CD14-positive monocyte (primary cell): ENCODE data around the gene ITPRIPL1. TPM values are rescaled to one million over a fixed set of nuclear protein-coding genes. Genes with fewer than 3 reads are reported as not detected.

Experiments
- DNase-seq, 3 donors: peaks; one replicate each; pipeline ENCODE4 v3.0.0-alpha.2; 2011 to 2022
- H2AFZ ChIP-seq: 2 replicates; pipeline ENCODE4 v1.6.0; 2012; ENCODE audit warnings: mild to moderate bottlenecking, low read depth, low read length, inconsistent platforms; ENCODE audit not compliant: insufficient read depth, poor library complexity, severe bottlenecking
- H3K27ac ChIP-seq, 2 donors: 1 replicate in 1 of 2; 2 replicates in 1 of 2; pipeline ENCODE4 v1.5.1; 2012 to 2013; ENCODE audit warnings: low read length in 2 of 2, control low read depth in 1 of 2, inconsistent platforms in 1 of 2, low read depth in 1 of 2, mild to moderate bottlenecking in 1 of 2
- H3K27me3 ChIP-seq, 2 donors: one replicate each; pipeline versions ENCODE4 v1.6.0 to v1.6.1; 2011 to 2013; ENCODE audit warnings: low read length in 2 of 2; ENCODE audit not compliant: control insufficient read depth in 2 of 2, insufficient read depth in 2 of 2
- H3K36me3 ChIP-seq, 2 donors: replicated peaks in 1 of 2; 1 replicate in 1 of 2; 2 replicates in 1 of 2; pipeline versions ENCODE4 v1.5.1 to v1.6.1; 2012 to 2013; ENCODE audit warnings: low read length in 2 of 2, control low read depth in 1 of 2, inconsistent platforms in 1 of 2, mild to moderate bottlenecking in 1 of 2; ENCODE audit not compliant: insufficient read depth in 2 of 2, control insufficient read depth in 1 of 2
- H3K4me1 ChIP-seq, 2 donors: 1 replicate in 1 of 2; 2 replicates in 1 of 2; pipeline versions ENCODE4 v1.5.1 to v1.6.1; 2012 to 2013; ENCODE audit warnings: low read length in 2 of 2, control low read depth in 1 of 2, inconsistent platforms in 1 of 2, mild to moderate bottlenecking in 1 of 2, moderate library complexity in 1 of 2; ENCODE audit not compliant: insufficient read depth in 2 of 2, control insufficient read depth in 1 of 2
- H3K4me2 ChIP-seq: replicated peaks from 2 replicates; pipeline ENCODE3; 2012; ENCODE audit warnings: low read length, moderate library complexity, mild to moderate bottlenecking; ENCODE audit not compliant: poor library complexity, severe bottlenecking; ENCODE audit errors: extremely low read depth
- H3K4me3 ChIP-seq, 3 experiments: fragments of 200-600 bp in 1 of 3; sonication (generic) in 1 of 3; replicated peaks in 1 of 3; 1 replicate in 2 of 3; 2 replicates in 1 of 3; pipeline ENCODE4 v1.5.1; 2011 to 2013; ENCODE audit warnings: low read length in 3 of 3, mild to moderate bottlenecking in 3 of 3, control low read depth in 2 of 3, low read depth in 2 of 3, inconsistent platforms in 1 of 3, moderate library complexity in 1 of 3
- H3K79me2 ChIP-seq: 2 replicates; pipeline ENCODE4 v1.6.0; 2012; ENCODE audit warnings: mild to moderate bottlenecking, control low read depth, inconsistent platforms, low read length, moderate library complexity; ENCODE audit not compliant: insufficient read depth
- H3K9ac ChIP-seq: 2 replicates; pipeline ENCODE4 v1.6.0; 2017; ENCODE audit warnings: low read length, mild to moderate bottlenecking; ENCODE audit not compliant: insufficient read depth, poor library complexity, severe bottlenecking
- H3K9me3 ChIP-seq, 2 donors: replicated peaks in 1 of 2; 1 replicate in 1 of 2; 2 replicates in 1 of 2; pipeline versions ENCODE4 v1.5.1 to v1.6.1; 2012 to 2013; ENCODE audit warnings: low read length in 2 of 2, control low read depth in 1 of 2; ENCODE audit not compliant: control insufficient read depth in 1 of 2, insufficient read depth in 1 of 2
- H4K20me1 ChIP-seq: 2 replicates; pipeline ENCODE4 v1.6.0; 2012; ENCODE audit warnings: mild to moderate bottlenecking, low read length, control low read depth, moderate library complexity; ENCODE audit not compliant: insufficient read depth
- H3K27ac Mint-ChIP-seq, 7 donors: one replicate each; pipeline ENCODE4 v1.8.0; 2020; ENCODE audit warnings: mild to moderate bottlenecking in 7 of 7, mixed read lengths in 7 of 7, moderate library complexity in 6 of 7, inconsistent platforms in 2 of 7
- H3K27me3 Mint-ChIP-seq, 3 donors: one replicate each; pipeline ENCODE4 v1.8.0; 2021 to 2022; ENCODE audit warnings: low read depth in 3 of 3, mild to moderate bottlenecking in 3 of 3, mixed read lengths in 3 of 3, moderate library complexity in 3 of 3, inconsistent platforms in 1 of 3
- H3K36me3 Mint-ChIP-seq, 2 donors: one replicate each; pipeline ENCODE4 v1.8.0; 2020; ENCODE audit warnings: mixed read lengths in 2 of 2, inconsistent platforms in 1 of 2, mild to moderate bottlenecking in 1 of 2
- H3K4me1 Mint-ChIP-seq: one replicate; pipeline ENCODE4 v1.8.0; 2020; ENCODE audit warnings: mild to moderate bottlenecking, mixed read lengths
- H3K4me3 Mint-ChIP-seq, 2 donors: one replicate each; pipeline ENCODE4 v1.8.0; 2020; ENCODE audit warnings: mild to moderate bottlenecking in 2 of 2, mixed read lengths in 2 of 2, moderate library complexity in 1 of 2
- H3K9me3 Mint-ChIP-seq, 7 donors: one replicate each; pipeline ENCODE4 v1.8.0; 2020 to 2022; ENCODE audit warnings: mixed read lengths in 7 of 7, mild to moderate bottlenecking in 6 of 7, moderate library complexity in 6 of 7, inconsistent platforms in 2 of 7
- WGBS: methylation state at CpG from one replicate; pipeline ENCODE4 v1.1.5; 2013; ENCODE audit warnings: missing lambda C conversion rate; ENCODE audit not compliant: insufficient coverage; 5-methylcytosine and 5-hydroxymethylcytosine counted together
- intact Hi-C, 2 donors: fragments of 100-400 bp; cut with micrococcal nuclease; formaldehyde crosslinking; loops; one replicate each; pipeline versions ENCODE4 v1.15.0 to v1.15.1; 2023
- polyA minus RNA-seq: library from RNA; depleted of rRNA, polyadenylated mRNA; stranded (reverse); fragments of >200 nt; gene quantifications from 2 replicates; pipeline ENCODE4 v1.2.3, GENCODE V29; 2012
- polyA plus RNA-seq, 3 donors: library from polyadenylated mRNA; depleted of rRNA in 1 of 3; unstranded in 2 of 3; stranded (reverse) in 1 of 3; fragments of 300-500 nt in 2 of 3; fragments of >200 nt in 1 of 3; fragmentation: Illumina TruSeq in 2 of 3; gene quantifications; 1 replicate in 2 of 3; 2 replicates in 1 of 3; pipeline ENCODE4 v1.2.3, GENCODE V29; 2012 to 2021
- total RNA-seq, 12 experiments: library from RNA in 1 of 12; stranded (reverse) in 1 of 12; fragments of 120-200 nt in 1 of 12; gene quantifications; one replicate each; pipeline ENCODE4 v1.2.4 and lab custom pipeline; 2013 to 2026; ENCODE audit warnings: mixed read lengths in 6 of 12, inconsistent platforms in 1 of 12
- TF ChIP-seq, protein P1 (sequence below): fragments of 200-600 bp; IDR thresholded peaks from one replicate; pipeline ENCODE4 v1.8.0; 2022; ENCODE audit warnings: antibody characterized with exemption, mild to moderate bottlenecking

Gene ITPRIPL1, protein sequence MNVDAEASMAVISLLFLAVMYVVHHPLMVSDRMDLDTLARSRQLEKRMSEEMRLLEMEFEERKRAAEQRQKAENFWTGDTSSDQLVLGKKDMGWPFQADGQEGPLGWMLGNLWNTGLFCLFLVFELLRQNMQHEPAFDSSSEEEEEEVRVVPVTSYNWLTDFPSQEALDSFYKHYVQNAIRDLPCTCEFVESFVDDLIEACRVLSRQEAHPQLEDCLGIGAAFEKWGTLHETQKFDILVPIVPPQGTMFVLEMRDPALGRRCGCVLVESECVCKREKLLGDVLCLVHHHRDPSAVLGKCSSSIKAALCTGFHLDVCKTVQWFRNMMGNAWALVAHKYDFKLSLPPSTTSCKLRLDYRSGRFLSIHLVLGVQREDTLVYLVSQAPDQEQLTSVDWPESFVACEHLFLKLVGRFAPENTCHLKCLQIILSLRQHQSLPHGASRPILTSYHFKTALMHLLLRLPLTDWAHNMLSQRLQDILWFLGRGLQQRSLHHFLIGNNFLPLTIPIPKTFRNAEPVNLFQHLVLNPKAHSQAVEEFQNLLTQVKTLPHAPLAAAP
- 0.31 TPM for total RNA-seq (2013)
- polyA plus RNA-seq, result under 1 TPM; 0.18 to 0.50 (median 0.39) TPM
- polyA minus RNA-seq, result 0.42 and 0.48 TPM in 2 replicates
- 0 to 2.6 (median 0.14) reads per million in 11 experiments for total RNA-seq (lab: John Stamatoyannopoulos, UW)

DNA sequence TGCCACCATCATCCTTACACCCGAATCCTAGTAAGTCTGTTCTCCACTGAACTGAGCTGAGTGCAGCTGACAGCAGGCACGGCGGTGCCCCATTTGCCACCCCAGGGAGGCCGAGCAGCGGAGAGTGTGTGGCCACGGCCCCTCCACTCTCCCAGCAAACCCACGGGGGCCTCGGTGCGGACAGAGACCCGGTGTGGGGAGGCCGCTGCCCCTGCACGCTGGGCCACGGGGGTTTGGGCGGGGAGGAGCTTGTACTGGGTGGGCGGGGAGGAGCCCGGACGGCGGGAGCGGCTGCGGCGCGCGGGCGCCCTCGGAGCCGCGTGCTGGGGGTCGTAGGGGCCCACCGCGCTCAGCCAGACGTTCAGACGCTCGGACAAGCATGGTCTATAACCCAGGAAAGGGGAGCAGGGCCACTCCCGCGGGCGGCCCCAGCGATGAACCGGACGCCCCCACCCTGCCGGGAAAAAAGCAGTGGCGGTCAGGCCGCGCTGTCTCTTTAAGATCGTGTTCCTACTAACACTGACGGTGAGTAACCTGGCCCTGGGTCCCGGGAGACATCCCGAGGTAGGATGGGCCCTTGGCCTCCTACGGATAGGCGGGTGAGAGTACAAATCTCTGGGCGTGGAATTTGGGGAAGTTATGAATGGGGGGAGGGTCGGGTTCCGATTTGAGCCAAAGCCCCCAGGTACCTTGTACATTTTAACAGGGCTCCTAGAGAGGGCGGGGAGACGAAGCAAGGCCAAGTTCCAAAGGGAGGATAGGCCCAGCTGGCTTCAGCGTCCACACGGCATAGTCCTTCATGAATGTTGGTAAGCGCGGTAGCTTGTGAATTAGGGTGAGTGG, at the start of gene ITPRIPL1:
ITPRIPL1 (plus strand) TSS at position 277 of the 843 bp plus-strand sequence; CDS start at position 800, 523 bp downstream.
- Histone ChIP-seq H3K9ac (peak within 1 kb of the TSS; percentile 67), H4K20me1 (no peaks in the 10 kb centered on the region), H3K4me1 (peaks cover 33 to 40% of the 10 kb centered on the region in 2 donors), H2AFZ (peak within 1 kb of the TSS; percentile 99), H3K4me3 (peak within 1 kb of the TSS; percentile 68 to 86 (median 69)), H3K4me2 (peak within 1 kb of the TSS; percentile 95), H3K27me3 (peaks cover 0 to 5% of the 10 kb centered on the region in 2 donors), H3K27ac (peak within 1 kb of the TSS in 1 of 2 donors; percentile 36), H3K9me3 (no peaks in the 10 kb centered on the region), H3K36me3 (no peaks in the 10 kb centered on the region), H3K79me2 (no peaks in the 10 kb centered on the region)
- H3K36me3 Mint-ChIP-seq, result peaks cover 6 to 7% of the 10 kb centered on the region in 2 donors
- intact Hi-C loops, result no loop called here
- H3K27ac Mint-ChIP-seq, result peak within 1 kb of the TSS in 6 of 7 donors; percentile 5 to 82 (median 24)
- peaks cover 50% of the 10 kb centered on the region for H3K4me1 Mint-ChIP-seq
- TF ChIP-seq, protein P1, sequence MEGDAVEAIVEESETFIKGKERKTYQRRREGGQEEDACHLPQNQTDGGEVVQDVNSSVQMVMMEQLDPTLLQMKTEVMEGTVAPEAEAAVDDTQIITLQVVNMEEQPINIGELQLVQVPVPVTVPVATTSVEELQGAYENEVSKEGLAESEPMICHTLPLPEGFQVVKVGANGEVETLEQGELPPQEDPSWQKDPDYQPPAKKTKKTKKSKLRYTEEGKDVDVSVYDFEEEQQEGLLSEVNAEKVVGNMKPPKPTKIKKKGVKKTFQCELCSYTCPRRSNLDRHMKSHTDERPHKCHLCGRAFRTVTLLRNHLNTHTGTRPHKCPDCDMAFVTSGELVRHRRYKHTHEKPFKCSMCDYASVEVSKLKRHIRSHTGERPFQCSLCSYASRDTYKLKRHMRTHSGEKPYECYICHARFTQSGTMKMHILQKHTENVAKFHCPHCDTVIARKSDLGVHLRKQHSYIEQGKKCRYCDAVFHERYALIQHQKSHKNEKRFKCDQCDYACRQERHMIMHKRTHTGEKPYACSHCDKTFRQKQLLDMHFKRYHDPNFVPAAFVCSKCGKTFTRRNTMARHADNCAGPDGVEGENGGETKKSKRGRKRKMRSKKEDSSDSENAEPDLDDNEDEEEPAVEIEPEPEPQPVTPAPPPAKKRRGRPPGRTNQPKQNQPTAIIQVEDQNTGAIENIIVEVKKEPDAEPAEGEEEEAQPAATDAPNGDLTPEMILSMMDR, result no peak
- peak within 1 kb of the TSS; percentile 91 to 97 for H3K4me3 Mint-ChIP-seq
- under 1% methylated on average over 54 of the region's 58 CpGs for WGBS
- H3K9me3 Mint-ChIP-seq, result no peaks in the 10 kb centered on the region
- peaks cover 29 to 33% (median 29%) of the 10 kb centered on the region in 3 donors for H3K27me3 Mint-ChIP-seq
- DNase-seq, result no peak
